NAMALWA (cell line): Measurements from ENCODE around the gene NKX6-2.
"Not testable (repeated sequence)": the region's sequence is repeated elsewhere in the genome, so short reads cannot be mapped to it uniquely, and the experiment has no call there.

Experiments
- DNase-seq: peaks from one replicate; pipeline ENCODE4 v3.0.0-alpha.2; 2015; ENCODE audit warnings: low spot score

NKX6-2 gene

GRCh38 chr10:132797986-132798385 is 12.0 kb upstream of the NKX6-2 start:
- DNase-seq, result not testable (repeated sequence)

GRCh38 chr10:132796846-132797245 is 10.9 kb upstream of the NKX6-2 start:
- DNase-seq, result no peak

GRCh38 chr10:132793871-132794849 is 8.2 kb upstream of the NKX6-2 start:
- peak; percentile 45 for DNase-seq

- no peak for DNase-seq
These were observed 7.3 kb upstream of the NKX6-2 start for GRCh38 chr10:132793213-132793612.

- no peak for DNase-seq
These were observed 6.8 kb upstream of the NKX6-2 start for GRCh38 chr10:132792796-132793195.

GRCh38 chr10:132792099-132792498 is 6.2 kb upstream of the NKX6-2 start:
- DNase-seq, result not testable (repeated sequence)

- DNase-seq, result no peak
These were observed 5.2 kb upstream of the NKX6-2 start for GRCh38 chr10:132790934-132791829.

GRCh38 chr10:132790470-132790869 is 4.5 kb upstream of the NKX6-2 start:
- DNase-seq, result no peak

- DNase-seq, result no peak
These were observed 3.8 kb upstream of the NKX6-2 start for GRCh38 chr10:132789659-132790148.

- no peak for DNase-seq
These were observed 2.9 kb upstream of the NKX6-2 start for GRCh38 chr10:132788831-132789219.

- no peak for DNase-seq
These were observed 2.4 kb upstream of the NKX6-2 start for GRCh38 chr10:132788180-132788830.

- no peak for DNase-seq
These were observed 1.7 kb upstream of the NKX6-2 start for GRCh38 chr10:132787495-132788179.

GRCh38 chr10:132786884-132787494 is 1.0 kb upstream of the NKX6-2 start:
- no peak for DNase-seq

GRCh38 chr10:132786476-132786883 is 533 bp upstream of the NKX6-2 start:
- no peak for DNase-seq

GRCh38 chr10:132784866-132785722 is 853 bp downstream of the NKX6-2 start:
- DNase-seq, result no peak

- DNase-seq, result no peak
These were observed 1.7 kb downstream of the NKX6-2 start for GRCh38 chr10:132783940-132784865.

- no peak for DNase-seq
These were observed 2.6 kb downstream of the NKX6-2 start for GRCh38 chr10:132783165-132783939.

GRCh38 chr10:132781556-132781955 is 4.4 kb downstream of the NKX6-2 start:
- no peak for DNase-seq
